HCT116 (cell line): ENCODE measurements around the gene PFKFB2. TPM values are rescaled to one million over a fixed set of nuclear protein-coding genes. Genes with fewer than 3 reads are reported as not detected.
A peak's percentile ranks its signal among the peaks of the same experiment; 100 is the strongest.

Experiments
- ATAC-seq: fragments of 200-7000 bp; cut with Tn5 transposase; 2 replicates; pipeline ENCODE4 v1.9.1; 2020; ENCODE audit warnings: mild to moderate bottlenecking, moderate library complexity
- BruUV-seq: library from RNA; stranded (reverse); fragments of 400-500 nt; replicated peaks from 2 replicates; lab custom pipeline; 2021; lab: Mats Ljungman, UMichigan
- CTCF ChIA-PET: fragments of 300-600 bp; sonication (Branson Sonifier 250); formaldehyde crosslinking; loops from one replicate; lab custom pipeline; 2021; ENCODE audit warnings: antibody characterized with exemption; lab: Charles Lee
- POLR2A ChIA-PET: fragments of 300-600, 350-600 bp; sonication (Branson Sonifier 250); formaldehyde crosslinking; loops from one replicate; lab custom pipeline; 2021; ENCODE audit warnings: antibody characterized with exemption; lab: Charles Lee
- RAD21 ChIA-PET, 2 experiments: fragments of 300-600 bp; sonication (Branson Sonifier 250); formaldehyde crosslinking; loops; one replicate each; lab custom pipeline; 2023; ENCODE audit warnings: low total read pairs in 2 of 2; ENCODE audit not compliant: uncharacterized antibody in 2 of 2, unreplicated experiment in 2 of 2, low non-redundant PET in 1 of 2; lab: Charles Lee
- DNase-seq: peaks from one replicate; pipeline ENCODE4 v3.0.0-alpha.2; 2010; ENCODE audit warnings: low read depth, low spot score
- H2AFZ ChIP-seq: fragments of 200-600 bp; shearing (Covaris generic), sonication (generic); 2 replicates; pipeline ENCODE4 v1.6.1; 2017; ENCODE audit warnings: low read depth, mixed run types, mixed read lengths, antibody characterized with exemption, low read length; ENCODE audit not compliant: poor library complexity, severe bottlenecking
- H3K27ac ChIP-seq: 2 replicates; pipeline ENCODE4 v1.5.1; 2012; ENCODE audit warnings: low read depth, low read length
- H3K27me3 ChIP-seq: fragments of 200-600 bp; sonication (generic); 2 replicates; pipeline ENCODE4 v1.6.1; 2016; ENCODE audit warnings: mixed run types, low read length, mixed read lengths; ENCODE audit not compliant: insufficient read depth
- H3K36me3 ChIP-seq, 2 experiments: fragments of 200-500 bp in 1 of 2; fragments of 200-600 bp in 1 of 2; sonication (Bioruptor generic) in 1 of 2; sonication (generic) in 1 of 2; 2 replicates each; pipeline versions ENCODE4 v1.5.1 to v1.6.1; 2014 to 2016; ENCODE audit warnings: low read length in 2 of 2, inconsistent platforms in 1 of 2, mixed read lengths in 1 of 2, mixed run types in 1 of 2; ENCODE audit not compliant: insufficient read depth in 2 of 2, control insufficient read depth in 1 of 2
- H3K4me1 ChIP-seq, 2 experiments: fragments of 200-600 bp in 1 of 2; sonication (generic) in 1 of 2; 2 replicates each; pipeline versions ENCODE4 v1.5.1 to v1.6.1; 2012 to 2017; ENCODE audit warnings: low read length in 2 of 2, inconsistent platforms in 1 of 2, mild to moderate bottlenecking in 1 of 2, mixed read lengths in 1 of 2, mixed run types in 1 of 2, moderate library complexity in 1 of 2; ENCODE audit not compliant: insufficient read depth in 2 of 2, control insufficient read depth in 1 of 2
- H3K4me2 ChIP-seq: fragments of 200-600 bp; sonication (generic); 2 replicates; pipeline ENCODE4 v1.6.1; 2017; ENCODE audit warnings: mixed run types, low read length, mixed read lengths
- H3K4me3 ChIP-seq, 2 experiments: fragments of 200-600 bp in 1 of 2; sonication (generic) in 1 of 2; replicated peaks in 1 of 2; 2 replicates each; pipeline ENCODE4 v1.5.1; 2011 to 2016; ENCODE audit warnings: low read length in 2 of 2, control low read depth in 1 of 2, low read depth in 1 of 2, mild to moderate bottlenecking in 1 of 2, mixed read lengths in 1 of 2, mixed run types in 1 of 2
- H3K79me2 ChIP-seq: fragments of 200-600 bp; sonication (generic); 2 replicates; pipeline ENCODE4 v1.6.1; 2017; ENCODE audit warnings: mild to moderate bottlenecking, mixed run types, low read length, moderate library complexity, mixed read lengths; ENCODE audit not compliant: insufficient read depth
- H3K9ac ChIP-seq: fragments of 200-600 bp; sonication (generic); 2 replicates; pipeline ENCODE4 v1.6.1; 2016; ENCODE audit warnings: low read length, mixed read lengths
- H3K9me2 ChIP-seq: fragments of 200-600 bp; sonication (generic), shearing (Covaris generic); 2 replicates; pipeline ENCODE4 v1.6.1; 2017; ENCODE audit warnings: mixed run types, mild to moderate bottlenecking, moderate library complexity; ENCODE audit not compliant: insufficient read depth
- H3K9me3 ChIP-seq, 2 experiments: fragments of 200-500 bp in 1 of 2; fragments of 200-600 bp in 1 of 2; sonication (Bioruptor generic) in 1 of 2; sonication (generic) in 1 of 2; 2 replicates each; pipeline ENCODE4 v1.6.1; 2014 to 2017; ENCODE audit warnings: low read length in 2 of 2, mixed read lengths in 2 of 2, inconsistent platforms in 1 of 2, low read depth in 1 of 2, mild to moderate bottlenecking in 1 of 2, mixed run types in 1 of 2, moderate library complexity in 1 of 2; ENCODE audit not compliant: control insufficient read depth in 1 of 2, insufficient read depth in 1 of 2
- H4K20me1 ChIP-seq: fragments of 200-600 bp; sonication (generic), shearing (Covaris generic); 2 replicates; pipeline ENCODE4 v1.6.1; 2017; ENCODE audit warnings: mixed run types, mild to moderate bottlenecking, moderate library complexity; ENCODE audit not compliant: insufficient read depth
- ATF3 ChIP-seq: IDR thresholded peaks from 2 replicates; pipeline ENCODE4 v1.6.1; 2012
- CBX3 ChIP-seq: IDR thresholded peaks from 2 replicates; pipeline ENCODE4 v1.6.1; 2012; ENCODE audit warnings: low read depth
- CEBPB ChIP-seq: IDR thresholded peaks from 2 replicates; pipeline ENCODE4 v1.6.1; 2012; ENCODE audit warnings: low read depth
- CTCF ChIP-seq, 3 experiments: fragments of 200-600 bp in 1 of 3; sonication (generic) in 1 of 3; IDR thresholded peaks in 2 of 3; conservative IDR thresholded peaks in 1 of 3; 2 replicates each; pipeline ENCODE4 v1.5.1; 2012 to 2017; ENCODE audit warnings: low read depth in 2 of 3, low read length in 2 of 3, antibody characterized with exemption in 1 of 3, borderline replicate concordance in 1 of 3, control low read depth in 1 of 3, mild to moderate bottlenecking in 1 of 3, mixed read lengths in 1 of 3, mixed run types in 1 of 3, moderate library complexity in 1 of 3; ENCODE audit not compliant: insufficient read depth in 1 of 3
- EGR1 ChIP-seq: IDR thresholded peaks from 2 replicates; pipeline ENCODE4 v1.6.1; 2012; ENCODE audit warnings: low read depth
- EZH2phosphoT487 ChIP-seq: fragments of 200-600 bp; IDR thresholded peaks from 2 replicates; pipeline ENCODE4 v1.6.1; 2018; ENCODE audit warnings: antibody characterized with exemption, borderline replicate concordance
- FOSL1 ChIP-seq: IDR thresholded peaks from 2 replicates; pipeline ENCODE4 v1.6.1; 2012; ENCODE audit warnings: low read depth
- JUND ChIP-seq: IDR thresholded peaks from 2 replicates; pipeline ENCODE4 v1.6.1; 2012
- POLR2A ChIP-seq: IDR thresholded peaks from 2 replicates; pipeline ENCODE4 v1.7.0; 2011; ENCODE audit warnings: borderline replicate concordance; ENCODE audit not compliant: insufficient read depth, insufficient read length; ENCODE audit errors: extremely low read depth
- REST ChIP-seq: IDR thresholded peaks from 2 replicates; pipeline ENCODE4 v1.6.1; 2012; ENCODE audit warnings: low read depth
- SIN3A ChIP-seq: IDR thresholded peaks from 2 replicates; pipeline ENCODE4 v1.6.1; 2012; ENCODE audit warnings: low read depth
- SP1 ChIP-seq: IDR thresholded peaks from 2 replicates; pipeline ENCODE4 v1.6.1; 2012; ENCODE audit warnings: low read depth
- ZBTB33 ChIP-seq: IDR thresholded peaks from 2 replicates; pipeline ENCODE4 v1.6.1; 2011; ENCODE audit warnings: mild to moderate bottlenecking, low read length, moderate library complexity; ENCODE audit not compliant: insufficient replicate concordance; ENCODE audit errors: extremely low read depth
- ZFX ChIP-seq: fragments of 450-650 bp; IDR thresholded peaks from 2 replicates; pipeline ENCODE4 v1.6.1; 2017
- ZNF274 ChIP-seq: fragments of 200-500 bp; sonication (Bioruptor generic); IDR thresholded peaks from 2 replicates; pipeline ENCODE4 v1.6.1; 2014; ENCODE audit warnings: mild to moderate bottlenecking, low read depth, low read length, inconsistent platforms
- intact Hi-C: fragments of 100-400 bp; cut with micrococcal nuclease; formaldehyde crosslinking; loops from 2 replicates; pipeline ENCODE4 v1.10.0; 2022
- total RNA-seq: library from RNA; stranded (reverse); gene quantifications from one replicate; pipeline ENCODE4 v1.2.1, GENCODE V29; 2021; ENCODE audit not compliant: unreplicated experiment

Gene PFKFB2
- total RNA-seq, 1 experiment from 2014 or later = 13.9 TPM

GRCh38 chr1:207049054-207049453 is 4.0 kb upstream of the PFKFB2 start:
- peaks cover 14 to 30% of the 10 kb centered on the region in 2 experiments for H3K36me3 ChIP-seq
- TF ChIP-seq CEBPB = no peak
- TF ChIP-seq SIN3A = no peak
- no peak for TF ChIP-seq SP1
- no peak for TF ChIP-seq ZBTB33
- no peak for TF ChIP-seq POLR2A
- no peak for TF ChIP-seq REST
- TF ChIP-seq CTCF (IDR thresholded peaks at IDR 0.05 in 2 of 3, conservative IDR thresholded peaks at IDR 0.05 in 1 of 3; ENCODE audit: borderline replicate concordance in 1 of 3, insufficient read depth in 1 of 3, low read depth in 2 of 3, low read length in 2 of 3) = no peak
- no peak for TF ChIP-seq FOSL1
- no peak for TF ChIP-seq ATF3
- TF ChIP-seq JUND = no peak
- TF ChIP-seq ZFX = no peak
- no peak for TF ChIP-seq ZNF274
- TF ChIP-seq EZH2phosphoT487 = no peak
- TF ChIP-seq CBX3 = no peak
- no peak for TF ChIP-seq EGR1
- TF ChIP-seq, all 23 proteins: peak for 0
- Histone ChIP-seq H2AFZ (no peak overlapping the region), H3K9me2 (no peaks in the 10 kb centered on the region), H3K27ac (no peak overlapping the region), H3K4me2 (peak overlapping the region; percentile 73), H3K9ac (peak overlapping the region; percentile 96; the same call in 1 of the 2 replicates), H4K20me1 (peaks cover 8% of the 10 kb centered on the region; the same call in 1 of the 2 replicates), H3K4me3 (peak overlapping the region; percentile 88 to 90; a peak in 3 of 4 replicates), H3K79me2 (peaks cover 67% of the 10 kb centered on the region), H3K4me1 (peaks cover 11 to 29% of the 10 kb centered on the region in 2 experiments), H3K9me3 (no peaks in the 10 kb centered on the region), H3K27me3 (no peaks in the 10 kb centered on the region)
- intact Hi-C loops = no loop called here
- no TSS peak for BruUV-seq
- ChIA-PET RAD21 (no interaction called here), POLR2A (no interaction called here), CTCF (interaction anchor here (1.1 kb wide), 1 partner anchor 27 kb away, joined by 4 read pairs; no protein-coding TSS in a partner anchor)
- ATAC-seq (no peak), DNase-seq (no peak)
